ENCODE measurements around the gene TCEA3. TPM values are rescaled to one million over a fixed set of nuclear protein-coding genes. Genes with fewer than 3 reads are reported as not detected.

Gene TCEA3
- total RNA-seq, 1 donor from 2014 or later = 3.3 TPM

DNA sequence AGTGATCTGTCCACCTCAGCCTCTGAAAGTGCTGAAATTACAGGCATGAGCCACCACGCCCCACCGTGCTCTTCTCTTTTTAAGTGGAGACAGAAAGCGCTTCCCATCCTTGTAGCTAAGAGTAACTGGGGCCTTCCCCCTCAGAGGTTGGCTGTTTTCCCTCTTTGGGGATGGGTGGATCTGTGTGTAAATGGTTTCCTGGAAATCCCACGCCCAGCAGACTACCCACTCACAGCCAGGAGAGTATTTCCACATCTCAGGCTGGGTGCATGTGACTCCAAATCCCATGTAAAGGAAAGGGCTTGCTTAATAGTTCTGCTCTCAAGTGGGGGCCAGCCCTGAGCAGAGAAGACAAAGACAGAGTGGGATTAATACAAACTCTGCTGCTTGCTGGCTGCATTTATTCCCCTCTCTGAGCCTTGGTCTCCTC is 19.6 kb upstream of the TCEA3 start:
- Histone ChIP-seq H3K9ac (ENCODE audit: low read length) (no peak overlapping the region), H3K4me2 (ENCODE audit: low read length) (no peak overlapping the region), H3K27me3 (ENCODE audit: insufficient read depth, low read length) (no peaks in the 10 kb centered on the region), H3K79me2 (ENCODE audit: insufficient read depth, low read length) (no peaks in the 10 kb centered on the region), H4K20me1 (ENCODE audit: insufficient read depth, low read length) (no peaks in the 10 kb centered on the region), H3K36me3 (ENCODE audit: insufficient read depth, low read length) (no peaks in the 10 kb centered on the region), H3K27ac (ENCODE audit: low read depth, low read length) (no peak overlapping the region), H3K4me3 (ENCODE audit: insufficient read depth, low read depth, low read length) (no peak overlapping the region), H3K9me3 (ENCODE audit: insufficient read depth, low read depth, low read length) (no peaks in the 10 kb centered on the region), H3K4me1 (ENCODE audit: insufficient read depth, low read length) (no peaks in the 10 kb centered on the region), H2AFZ (ENCODE audit: low read depth, low read length) (no peak overlapping the region)
- FAIRE-seq (no peak), DNase-seq (ENCODE audit: low read depth) (peak; percentile 61)
- H3K27ac Mint-ChIP-seq (ENCODE audit: unreplicated experiment) = no peak overlapping the region
- no peaks in the 10 kb centered on the region for H3K9me3 Mint-ChIP-seq (ENCODE audit: unreplicated experiment)
- TF ChIP-seq EZH2 (IDR thresholded peaks at IDR 0.05; ENCODE audit: insufficient read depth, low read length) = no peak
- TF ChIP-seq, protein P1, sequence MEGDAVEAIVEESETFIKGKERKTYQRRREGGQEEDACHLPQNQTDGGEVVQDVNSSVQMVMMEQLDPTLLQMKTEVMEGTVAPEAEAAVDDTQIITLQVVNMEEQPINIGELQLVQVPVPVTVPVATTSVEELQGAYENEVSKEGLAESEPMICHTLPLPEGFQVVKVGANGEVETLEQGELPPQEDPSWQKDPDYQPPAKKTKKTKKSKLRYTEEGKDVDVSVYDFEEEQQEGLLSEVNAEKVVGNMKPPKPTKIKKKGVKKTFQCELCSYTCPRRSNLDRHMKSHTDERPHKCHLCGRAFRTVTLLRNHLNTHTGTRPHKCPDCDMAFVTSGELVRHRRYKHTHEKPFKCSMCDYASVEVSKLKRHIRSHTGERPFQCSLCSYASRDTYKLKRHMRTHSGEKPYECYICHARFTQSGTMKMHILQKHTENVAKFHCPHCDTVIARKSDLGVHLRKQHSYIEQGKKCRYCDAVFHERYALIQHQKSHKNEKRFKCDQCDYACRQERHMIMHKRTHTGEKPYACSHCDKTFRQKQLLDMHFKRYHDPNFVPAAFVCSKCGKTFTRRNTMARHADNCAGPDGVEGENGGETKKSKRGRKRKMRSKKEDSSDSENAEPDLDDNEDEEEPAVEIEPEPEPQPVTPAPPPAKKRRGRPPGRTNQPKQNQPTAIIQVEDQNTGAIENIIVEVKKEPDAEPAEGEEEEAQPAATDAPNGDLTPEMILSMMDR (IDR thresholded peaks at IDR 0.05; ENCODE audit: insufficient read depth, low read depth, low read length) = no peak
- peaks cover 2% of the 10 kb centered on the region for H3K27me3 Mint-ChIP-seq (ENCODE audit: low read depth, unreplicated experiment)
- H3K36me3 Mint-ChIP-seq (ENCODE audit: low read depth, unreplicated experiment) = peaks cover 16% of the 10 kb centered on the region
- H3K4me1 Mint-ChIP-seq (ENCODE audit: low read depth, unreplicated experiment) = peaks cover 3% of the 10 kb centered on the region
- H3K4me3 Mint-ChIP-seq (ENCODE audit: unreplicated experiment) = no peak overlapping the region

DNA sequence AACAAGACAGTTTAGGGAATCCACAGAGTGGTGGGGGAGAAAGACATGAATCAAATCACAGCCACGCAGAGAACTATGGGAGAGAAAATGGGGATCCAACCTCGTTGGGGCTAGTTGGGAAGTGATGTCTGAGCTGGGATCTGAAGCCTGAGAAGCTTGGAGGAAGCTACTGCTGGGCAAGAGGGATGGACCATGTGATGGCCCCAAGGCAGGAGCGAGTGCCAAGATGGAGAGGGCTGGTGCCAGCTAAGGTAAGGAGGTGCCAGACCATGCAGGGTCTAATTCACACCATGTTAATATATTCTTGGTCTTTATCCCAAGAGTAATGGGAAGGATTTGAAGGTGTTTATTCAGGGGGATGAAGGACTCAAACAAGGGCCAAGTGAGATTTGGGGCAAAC is 18.2 kb upstream of the TCEA3 start:
- Histone ChIP-seq H3K4me3 (ENCODE audit: insufficient read depth, low read depth, low read length) (no peak overlapping the region), H3K9me3 (ENCODE audit: insufficient read depth, low read depth, low read length) (no peaks in the 10 kb centered on the region), H3K36me3 (ENCODE audit: insufficient read depth, low read length) (no peaks in the 10 kb centered on the region), H3K27me3 (ENCODE audit: insufficient read depth, low read length) (no peaks in the 10 kb centered on the region), H3K4me2 (ENCODE audit: low read length) (no peak overlapping the region), H2AFZ (ENCODE audit: low read depth, low read length) (no peak overlapping the region), H3K4me1 (ENCODE audit: insufficient read depth, low read length) (no peaks in the 10 kb centered on the region), H3K79me2 (ENCODE audit: insufficient read depth, low read length) (no peaks in the 10 kb centered on the region), H4K20me1 (ENCODE audit: insufficient read depth, low read length) (no peaks in the 10 kb centered on the region), H3K27ac (ENCODE audit: low read depth, low read length) (no peak overlapping the region), H3K9ac (ENCODE audit: low read length) (no peak overlapping the region)
- Mint-ChIP-seq H3K9me3 (ENCODE audit: unreplicated experiment) (no peaks in the 10 kb centered on the region), H3K4me1 (ENCODE audit: low read depth, unreplicated experiment) (peaks cover 3% of the 10 kb centered on the region), H3K27me3 (ENCODE audit: low read depth, unreplicated experiment) (peaks cover 6% of the 10 kb centered on the region), H3K4me3 (ENCODE audit: unreplicated experiment) (no peak overlapping the region), H3K36me3 (ENCODE audit: low read depth, unreplicated experiment) (peaks cover 23% of the 10 kb centered on the region), H3K27ac (ENCODE audit: unreplicated experiment) (no peak overlapping the region)
- FAIRE-seq = no peak
- DNase-seq (ENCODE audit: low read depth) = no peak
- TF ChIP-seq, protein P1 (IDR thresholded peaks at IDR 0.05; ENCODE audit: insufficient read depth, low read depth, low read length) = no peak
- no peak for TF ChIP-seq EZH2 (IDR thresholded peaks at IDR 0.05; ENCODE audit: insufficient read depth, low read length)

DNA sequence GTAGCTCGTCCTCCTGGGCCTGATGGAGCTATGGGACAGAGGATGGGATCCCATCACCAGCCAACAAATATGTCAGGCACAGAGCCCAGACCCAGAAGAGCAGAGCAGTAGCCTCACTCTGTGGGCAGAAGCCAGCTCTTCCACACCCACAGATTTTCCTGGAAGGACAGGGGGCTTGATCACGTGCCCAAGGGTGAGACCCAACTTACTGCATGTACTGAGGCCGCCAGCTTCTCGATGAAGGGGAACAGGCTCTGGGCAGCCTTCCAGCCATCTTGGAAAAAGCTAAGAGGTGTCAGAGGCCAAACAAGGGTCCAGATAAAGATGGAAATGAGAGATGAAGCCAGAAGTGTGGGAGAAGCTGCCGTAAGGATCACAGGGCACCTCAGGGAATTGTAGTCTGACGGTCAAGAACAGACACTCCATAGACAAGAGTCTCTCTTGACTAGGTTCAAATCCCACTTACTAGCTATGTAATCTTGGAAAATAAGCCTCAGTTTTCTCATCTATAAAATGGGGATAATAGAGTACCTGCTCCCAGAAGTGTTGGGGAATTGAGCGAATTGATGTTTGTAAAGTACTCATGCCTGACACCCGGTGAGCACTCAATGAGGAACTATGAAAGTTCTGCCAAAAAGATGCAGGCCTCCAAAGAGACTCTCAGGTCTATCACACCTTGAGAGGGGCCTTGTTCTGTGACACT is 17.0 kb upstream of the TCEA3 start:
- H3K27ac Mint-ChIP-seq (ENCODE audit: unreplicated experiment) = no peak overlapping the region
- peaks cover 7% of the 10 kb centered on the region for H3K27me3 Mint-ChIP-seq (ENCODE audit: low read depth, unreplicated experiment)
- no peaks in the 10 kb centered on the region for H3K27me3 ChIP-seq (ENCODE audit: insufficient read depth, low read length)
- H4K20me1 ChIP-seq (ENCODE audit: insufficient read depth, low read length) = no peaks in the 10 kb centered on the region
- no peaks in the 10 kb centered on the region for H3K9me3 Mint-ChIP-seq (ENCODE audit: unreplicated experiment)
- no peak overlapping the region for H3K27ac ChIP-seq (ENCODE audit: low read depth, low read length)
- no peak for DNase-seq (ENCODE audit: low read depth)
- no peaks in the 10 kb centered on the region for H3K9me3 ChIP-seq (ENCODE audit: insufficient read depth, low read depth, low read length)
- no peak overlapping the region for H3K4me3 ChIP-seq (ENCODE audit: insufficient read depth, low read depth, low read length)
- H3K4me3 Mint-ChIP-seq (ENCODE audit: unreplicated experiment) = no peak overlapping the region
- H3K4me1 Mint-ChIP-seq (ENCODE audit: low read depth, unreplicated experiment) = peaks cover 3% of the 10 kb centered on the region
- TF ChIP-seq, protein P1 (IDR thresholded peaks at IDR 0.05; ENCODE audit: insufficient read depth, low read depth, low read length) = no peak
- TF ChIP-seq EZH2 (IDR thresholded peaks at IDR 0.05; ENCODE audit: insufficient read depth, low read length) = no peak
- H3K4me1 ChIP-seq (ENCODE audit: insufficient read depth, low read length) = no peaks in the 10 kb centered on the region
- no peak overlapping the region for H3K4me2 ChIP-seq (ENCODE audit: low read length)
- no peak overlapping the region for H3K9ac ChIP-seq (ENCODE audit: low read length)
- H3K36me3 Mint-ChIP-seq (ENCODE audit: low read depth, unreplicated experiment) = peaks cover 24% of the 10 kb centered on the region
- FAIRE-seq = no peak
- H3K36me3 ChIP-seq (ENCODE audit: insufficient read depth, low read length) = no peaks in the 10 kb centered on the region
- no peaks in the 10 kb centered on the region for H3K79me2 ChIP-seq (ENCODE audit: insufficient read depth, low read length)
- no peak overlapping the region for H2AFZ ChIP-seq (ENCODE audit: low read depth, low read length)

All from astrocyte (in vitro differentiated cells and primary cell).